Activated T-cell treated with anti-CD3 and anti-CD28 coated beads, Interleukin-2, amount 50 U/mL, for 4 hours (primary cell): ENCODE measurements around the gene SEC14L5. TPM values are rescaled to one million over a fixed set of nuclear protein-coding genes. Genes with fewer than 3 reads are reported as not detected.
"Not testable (repeated sequence)": the region's sequence is repeated elsewhere in the genome, so short reads cannot be mapped to it uniquely, and the experiment has no call there.

Experiments used
- ATAC-seq, 2 donors: fragments of 200-7000 bp; cut with Tn5 transposase; one replicate each; pipeline ENCODE4 v1.10.0; 2021
- DNase-seq: peaks from one replicate; pipeline ENCODE4 v3.0.0-alpha.2; 2020
- H3K27me3 Mint-ChIP-seq: one replicate; pipeline ENCODE4 v1.8.0; 2021; ENCODE audit warnings: low read depth, mixed read lengths
- H3K36me3 Mint-ChIP-seq: one replicate; pipeline ENCODE4 v1.8.0; 2022; ENCODE audit warnings: mixed read lengths; ENCODE audit not compliant: insufficient read depth
- H3K4me1 Mint-ChIP-seq: one replicate; pipeline ENCODE4 v1.8.0; 2021; ENCODE audit warnings: low read depth, mixed read lengths
- H3K4me3 Mint-ChIP-seq: one replicate; pipeline ENCODE4 v1.8.0; 2021; ENCODE audit warnings: mild to moderate bottlenecking, moderate library complexity, mixed read lengths
- H3K9me3 Mint-ChIP-seq: one replicate; pipeline ENCODE4 v1.8.0; 2021; ENCODE audit warnings: mixed read lengths
- total RNA-seq, 3 donors: library from RNA; stranded (reverse); gene quantifications; one replicate each; pipeline ENCODE4 v1.2.1, GENCODE V29; 2021

Gene SEC14L5
- total RNA-seq, 3 donors from 2014 or later: not detected

DNA sequence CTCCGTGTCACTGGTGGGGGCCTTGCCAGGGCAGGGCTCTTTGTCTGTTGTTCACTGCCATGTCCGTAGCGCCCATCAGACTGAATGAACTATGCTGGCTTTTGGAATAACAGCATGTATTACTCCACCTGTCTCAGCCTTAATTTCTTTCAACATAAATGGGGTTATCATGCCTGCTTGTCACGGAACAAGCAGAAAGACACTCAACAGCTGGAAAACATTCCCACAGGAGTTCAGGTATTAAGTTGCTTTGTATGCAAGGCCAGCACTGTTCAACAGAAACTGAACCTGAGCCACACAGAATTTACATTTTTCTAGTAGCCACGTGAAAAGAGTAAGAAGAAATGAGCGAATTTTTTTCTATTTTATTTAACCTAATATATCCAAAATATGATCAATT, 34.3 kb upstream of the SEC14L5 start:
- peaks cover 15% of the 10 kb centered on the region for H3K9me3 Mint-ChIP-seq
- H3K36me3 Mint-ChIP-seq: no peaks in the 10 kb centered on the region
- no peaks in the 10 kb centered on the region for H3K4me1 Mint-ChIP-seq
- H3K27me3 Mint-ChIP-seq: peaks cover 18% of the 10 kb centered on the region
- DNase-seq (no peak), ATAC-seq (no peak)
- H3K4me3 Mint-ChIP-seq: no peak overlapping the region

DNA sequence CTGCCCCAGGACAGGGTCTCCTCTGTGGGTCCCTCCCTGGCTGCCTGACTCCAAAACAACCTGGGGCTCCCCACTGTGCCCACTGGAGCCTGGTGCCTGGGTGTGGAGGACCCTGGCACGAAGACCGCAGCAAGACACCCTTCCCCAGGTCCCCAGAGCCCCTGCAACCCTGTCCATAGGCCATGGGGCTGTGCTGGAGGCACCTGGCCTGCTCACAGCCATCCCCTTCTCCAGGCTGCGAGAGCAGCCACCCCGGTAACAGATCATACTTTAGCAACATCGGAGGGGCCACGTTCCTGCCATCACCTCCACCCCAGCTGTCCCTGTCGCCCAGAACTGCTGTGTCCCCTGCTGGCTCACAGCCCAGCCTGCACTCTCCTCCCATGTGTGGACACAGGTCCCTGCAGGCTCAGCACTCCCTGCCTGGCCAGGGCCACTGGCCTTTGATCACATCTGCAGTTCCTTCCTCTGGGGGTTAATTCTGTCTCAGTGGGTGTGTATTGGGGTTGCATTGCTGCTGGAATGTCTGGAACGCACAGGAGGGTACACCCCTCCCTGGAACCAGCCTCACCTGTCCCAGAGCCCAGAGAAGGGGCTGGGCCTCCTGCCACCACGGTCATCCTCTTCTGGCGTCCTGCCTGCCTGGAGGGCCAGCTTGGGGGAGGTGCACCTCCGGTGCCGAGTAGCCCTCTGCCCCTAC, 33.4 kb upstream of the SEC14L5 start:
- ATAC-seq (no peak), DNase-seq (no peak)
- Mint-ChIP-seq H3K9me3 (peaks cover 15% of the 10 kb centered on the region), H3K27me3 (peaks cover 18% of the 10 kb centered on the region), H3K4me3 (no peak overlapping the region), H3K36me3 (no peaks in the 10 kb centered on the region), H3K4me1 (no peaks in the 10 kb centered on the region)

DNA sequence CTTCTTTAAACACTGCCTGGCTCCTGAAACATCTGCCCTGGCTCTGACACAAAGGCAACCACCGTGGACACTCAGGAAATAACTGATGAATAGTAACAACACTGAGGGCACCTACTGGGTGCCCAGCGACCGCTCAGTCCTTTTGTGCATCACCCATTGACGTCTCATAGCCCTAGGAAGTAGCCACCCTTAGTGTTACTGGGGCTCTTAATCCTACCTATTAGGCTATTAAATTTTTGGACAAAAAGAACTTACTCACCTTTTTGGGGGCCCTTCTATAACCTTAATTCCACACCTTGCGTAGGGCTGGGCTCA, 32.9 kb upstream of the SEC14L5 start:
- Mint-ChIP-seq H3K9me3 (peaks cover 15% of the 10 kb centered on the region), H3K36me3 (no peaks in the 10 kb centered on the region), H3K4me3 (no peak overlapping the region)

DNA sequence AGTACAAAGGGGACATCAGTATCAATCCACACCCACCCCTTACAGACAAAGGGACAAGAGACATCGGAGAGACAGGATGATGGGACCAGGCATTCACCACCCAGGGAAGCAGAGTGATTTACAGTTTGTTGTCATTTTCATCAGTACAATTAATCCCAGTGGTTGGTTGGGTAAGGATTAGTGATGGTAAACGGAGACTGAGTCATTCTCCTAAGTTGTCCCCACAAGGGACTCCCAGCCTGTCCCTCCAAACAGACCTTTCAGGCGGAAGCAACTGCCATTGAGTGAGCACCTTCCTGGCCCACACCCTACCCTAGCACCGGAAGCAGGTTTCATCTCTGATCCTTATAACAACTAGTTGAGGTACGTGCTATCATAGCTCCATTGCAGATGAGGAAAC, 32.3 kb upstream of the SEC14L5 start:
- Mint-ChIP-seq H3K27me3 (peaks cover 20% of the 10 kb centered on the region), H3K4me3 (no peak overlapping the region), H3K4me1 (no peaks in the 10 kb centered on the region), H3K9me3 (peaks cover 15% of the 10 kb centered on the region), H3K36me3 (no peaks in the 10 kb centered on the region)
- ATAC-seq: no peak
- DNase-seq: no peak

More for the DNA sequence above, 32.9 kb upstream of the SEC14L5 start:
- no peak for ATAC-seq
- DNase-seq: no peak
- Mint-ChIP-seq H3K27me3 (peaks cover 18% of the 10 kb centered on the region), H3K4me1 (no peaks in the 10 kb centered on the region)

DNA sequence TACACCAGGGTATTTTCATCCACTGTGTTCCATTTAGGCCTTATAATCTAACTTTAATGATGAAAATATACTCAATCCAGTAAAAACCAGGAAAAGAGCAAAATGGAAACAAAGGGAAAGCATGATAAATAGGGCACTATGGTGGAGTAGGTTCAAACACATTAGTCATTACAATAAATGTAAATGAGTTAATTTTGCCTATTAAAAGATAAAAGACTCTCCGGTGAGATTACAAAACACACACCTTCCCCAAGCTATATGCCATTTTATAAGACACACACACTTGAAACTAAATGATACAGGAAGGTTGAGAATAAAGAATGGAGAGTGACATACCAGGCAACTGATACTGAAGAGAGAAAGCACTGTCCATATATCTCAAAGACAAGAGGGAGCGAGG, 31.2 kb upstream of the SEC14L5 start:
- peaks cover 15% of the 10 kb centered on the region for H3K9me3 Mint-ChIP-seq
- peaks cover 18% of the 10 kb centered on the region for H3K27me3 Mint-ChIP-seq
- ATAC-seq (no peak), DNase-seq (no peak)
- H3K4me3 Mint-ChIP-seq: no peak overlapping the region
- no peaks in the 10 kb centered on the region for H3K36me3 Mint-ChIP-seq
- H3K4me1 Mint-ChIP-seq: no peaks in the 10 kb centered on the region

DNA sequence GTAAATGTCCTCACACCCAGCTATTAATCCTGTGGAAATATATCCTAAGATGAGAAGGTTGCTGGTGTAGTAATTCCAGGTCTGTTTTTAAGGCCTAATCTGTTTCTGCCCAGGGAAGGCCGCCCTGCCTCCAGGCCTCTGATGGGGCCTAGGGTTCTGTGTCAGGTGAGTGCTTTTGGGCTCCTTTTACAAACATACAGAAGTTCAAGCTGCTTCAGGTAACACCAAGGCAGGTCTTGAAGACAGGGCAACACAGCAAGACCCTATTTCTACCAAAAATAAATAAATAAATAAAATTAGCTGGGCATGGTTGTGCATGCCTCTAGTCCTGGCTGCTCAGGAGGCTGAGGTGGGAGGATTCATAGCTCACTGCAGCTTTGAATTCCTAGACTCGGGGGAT, 30.5 kb upstream of the SEC14L5 start:
- no peaks in the 10 kb centered on the region for H3K4me1 Mint-ChIP-seq
- no peak for ATAC-seq
- no peak overlapping the region for H3K4me3 Mint-ChIP-seq
- no peaks in the 10 kb centered on the region for H3K36me3 Mint-ChIP-seq
- peaks cover 15% of the 10 kb centered on the region for H3K9me3 Mint-ChIP-seq
- no peak for DNase-seq
- peaks cover 16% of the 10 kb centered on the region for H3K27me3 Mint-ChIP-seq

DNA sequence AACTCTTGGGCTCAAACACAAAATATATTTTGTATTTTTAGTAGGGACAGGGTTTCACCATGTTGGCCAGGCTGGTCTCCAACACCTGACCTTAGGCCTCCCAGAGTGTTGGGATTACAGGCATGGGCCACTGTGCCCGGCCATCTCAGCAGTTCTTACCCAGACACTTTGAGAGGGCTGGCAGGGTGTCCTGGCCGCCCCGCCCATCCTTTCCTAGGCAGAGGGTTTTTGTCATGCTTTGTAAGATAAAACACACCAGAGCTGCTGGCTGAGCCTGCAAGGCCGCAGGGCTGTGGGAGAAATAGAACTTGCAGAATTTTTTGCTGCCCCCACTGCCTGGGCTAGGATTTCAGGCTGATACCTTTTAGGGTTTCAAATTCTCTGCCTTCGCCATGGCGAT, 29.9 kb upstream of the SEC14L5 start:
- Mint-ChIP-seq H3K36me3 (no peaks in the 10 kb centered on the region), H3K27me3 (peaks cover 11% of the 10 kb centered on the region), H3K4me1 (no peaks in the 10 kb centered on the region), H3K4me3 (no peak overlapping the region), H3K9me3 (peaks cover 15% of the 10 kb centered on the region)
- DNase-seq (no peak), ATAC-seq (no peak)

DNA sequence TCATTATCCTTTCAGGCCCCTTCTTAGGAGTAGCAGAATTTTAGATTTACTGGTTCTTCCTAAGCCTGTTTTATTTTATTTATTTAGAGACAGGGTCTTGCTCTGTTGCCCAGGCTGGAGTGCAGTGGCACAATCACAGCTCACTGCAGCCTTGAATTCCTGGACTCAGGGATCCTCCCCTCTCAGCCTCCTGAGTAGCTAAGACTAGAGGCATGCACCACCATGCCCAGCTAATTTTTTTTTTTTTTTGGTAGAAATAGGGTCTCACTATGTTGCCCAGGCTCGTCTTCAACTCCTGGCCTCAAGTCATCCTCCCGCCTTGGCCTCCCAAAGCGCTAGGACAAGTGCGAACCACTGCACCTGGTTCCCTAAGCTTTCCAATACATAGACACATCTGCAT, 28.5 kb upstream of the SEC14L5 start:
- Mint-ChIP-seq H3K27me3 (peaks cover 19% of the 10 kb centered on the region), H3K9me3 (peaks cover 15% of the 10 kb centered on the region)
- not testable (repeated sequence) for H3K36me3 Mint-ChIP-seq, H3K4me3 Mint-ChIP-seq, ATAC-seq, H3K4me1 Mint-ChIP-seq, DNase-seq

DNA sequence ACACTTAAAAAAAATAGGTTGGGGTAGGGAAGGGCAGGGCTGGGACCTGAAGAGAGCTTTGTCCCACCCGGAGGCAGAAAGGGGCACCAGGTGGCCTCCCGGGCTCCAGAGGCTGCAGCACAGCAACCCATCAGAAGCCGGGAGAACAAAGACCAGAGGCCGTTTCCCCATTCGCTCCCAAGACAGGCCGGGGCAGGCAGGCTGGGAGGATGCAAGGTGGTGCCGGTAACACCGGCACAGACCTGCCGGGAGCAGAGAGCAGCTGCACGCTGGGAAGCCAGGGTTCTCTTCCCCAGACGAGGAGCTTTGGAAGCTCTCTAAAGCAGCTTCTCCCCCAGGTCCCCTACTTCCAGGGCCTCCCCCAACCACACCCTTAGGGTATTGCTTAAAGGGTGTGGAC, 26.7 kb upstream of the SEC14L5 start:
- H3K4me1 Mint-ChIP-seq: no peaks in the 10 kb centered on the region
- H3K36me3 Mint-ChIP-seq: no peaks in the 10 kb centered on the region

DNA sequence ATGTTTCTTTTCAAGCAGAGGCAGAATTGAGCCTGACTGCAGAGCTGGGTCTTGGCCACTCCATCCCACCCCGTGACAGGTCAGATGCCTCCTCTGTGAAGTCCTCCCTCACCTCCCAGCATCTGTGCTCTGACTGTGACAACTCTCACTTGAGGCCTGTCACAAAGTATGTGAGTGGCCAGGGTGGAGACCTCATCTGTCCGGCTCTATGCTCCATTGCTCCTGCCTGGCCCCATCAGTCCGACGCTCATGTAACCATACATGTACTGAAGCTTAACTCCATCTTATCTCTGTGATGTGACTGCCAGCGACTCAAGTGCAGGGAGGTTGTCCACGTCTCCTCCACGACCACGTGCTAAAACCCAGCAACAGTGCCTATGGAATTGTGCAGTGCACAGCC, 24.7 kb upstream of the SEC14L5 start:
- Mint-ChIP-seq H3K27me3 (peaks cover 39% of the 10 kb centered on the region), H3K4me1 (peaks cover 8% of the 10 kb centered on the region), H3K4me3 (no peak overlapping the region), H3K36me3 (no peaks in the 10 kb centered on the region), H3K9me3 (no peaks in the 10 kb centered on the region)
- DNase-seq: no peak
- no peak for ATAC-seq

More for the DNA sequence above, 26.7 kb upstream of the SEC14L5 start:
- Mint-ChIP-seq H3K27me3 (peaks cover 24% of the 10 kb centered on the region), H3K9me3 (peaks cover 8% of the 10 kb centered on the region), H3K4me3 (no peak overlapping the region)
- ATAC-seq (no peak), DNase-seq (no peak)

DNA sequence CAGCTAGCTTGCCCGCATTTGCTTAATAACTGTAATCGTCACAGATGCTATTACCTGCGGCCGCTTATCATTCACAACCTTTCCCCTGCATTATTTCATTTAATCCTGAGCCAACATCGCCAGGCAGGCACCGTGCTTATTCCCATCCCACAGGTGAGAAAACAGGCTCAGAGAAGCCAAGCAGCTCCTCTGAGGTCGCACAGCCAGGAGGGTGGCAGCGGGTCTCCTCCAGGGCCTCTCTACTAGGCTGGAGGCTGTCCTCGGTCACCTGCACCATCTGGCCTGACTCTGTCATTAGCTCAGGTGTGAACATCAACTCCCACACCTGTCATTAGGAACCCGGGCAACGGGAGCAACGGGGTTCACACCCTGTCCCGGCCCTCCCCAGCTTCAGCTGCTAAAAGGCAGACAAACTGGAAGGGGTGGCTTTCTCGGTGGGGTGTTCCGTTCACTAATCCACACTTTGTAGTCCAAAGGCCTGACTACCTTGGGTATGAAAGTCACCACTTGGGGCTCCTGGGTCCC, 24.2 kb upstream of the SEC14L5 start:
- peaks cover 43% of the 10 kb centered on the region for H3K27me3 Mint-ChIP-seq
- peaks cover 8% of the 10 kb centered on the region for H3K4me1 Mint-ChIP-seq
- no peak overlapping the region for H3K4me3 Mint-ChIP-seq
- no peak for DNase-seq
- H3K36me3 Mint-ChIP-seq: no peaks in the 10 kb centered on the region
- no peaks in the 10 kb centered on the region for H3K9me3 Mint-ChIP-seq
- ATAC-seq: no peak

DNA sequence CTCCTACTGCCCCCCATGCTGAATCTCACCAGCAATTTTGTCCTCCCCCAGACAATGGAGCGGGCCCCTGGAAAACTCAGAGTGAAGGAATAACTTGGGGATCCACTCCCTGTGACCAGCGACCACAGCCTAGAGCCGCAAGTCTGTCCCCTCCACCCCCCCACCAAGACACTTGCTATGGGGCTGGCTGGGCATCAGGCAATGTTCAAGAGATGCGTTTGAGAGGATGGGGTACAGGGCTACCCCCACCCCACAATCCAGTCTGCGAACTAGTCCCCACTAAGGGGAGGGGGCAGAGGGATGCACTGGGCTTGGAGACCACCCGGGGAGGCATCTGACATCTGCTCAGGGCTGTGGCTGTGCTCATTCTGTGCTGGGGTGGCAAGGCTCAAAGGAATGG, 23.5 kb upstream of the SEC14L5 start:
- Mint-ChIP-seq H3K4me1 (peaks cover 8% of the 10 kb centered on the region), H3K27me3 (peaks cover 43% of the 10 kb centered on the region), H3K4me3 (no peak overlapping the region), H3K9me3 (no peaks in the 10 kb centered on the region), H3K36me3 (no peaks in the 10 kb centered on the region)
- ATAC-seq: no peak
- DNase-seq: no peak

DNA sequence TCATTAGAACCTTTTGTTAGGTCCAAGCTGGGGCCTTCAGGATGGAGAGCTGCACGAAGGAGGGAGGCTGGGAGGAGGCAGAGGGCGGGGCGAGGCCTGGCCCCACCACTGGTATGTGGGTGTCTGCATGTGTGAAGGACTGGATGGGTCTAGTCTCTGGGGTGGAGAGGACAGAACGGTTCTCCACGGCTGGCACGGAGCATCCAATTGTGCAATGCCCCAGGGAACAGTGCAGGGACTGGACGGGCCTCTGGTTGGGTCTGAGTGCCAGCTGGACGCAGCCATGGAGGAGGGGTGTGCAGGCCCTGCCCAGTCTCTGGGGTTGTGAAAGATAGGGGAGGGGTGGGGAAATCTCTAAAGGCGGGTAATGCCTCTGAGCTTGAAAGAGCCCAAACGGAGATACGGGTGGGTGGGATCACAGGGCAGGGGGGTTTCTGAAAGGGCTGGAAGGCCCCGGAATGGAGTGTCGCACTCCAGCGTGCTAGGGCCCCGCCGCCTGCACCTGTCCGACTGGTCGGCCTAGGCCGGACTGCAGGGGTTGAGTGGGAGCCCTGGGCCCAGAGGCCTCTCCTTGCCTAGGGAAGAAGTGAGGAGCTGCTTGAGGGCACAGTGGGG, 22.8 kb upstream of the SEC14L5 start:
- ATAC-seq (no peak), DNase-seq (no peak)
- Mint-ChIP-seq H3K4me1 (peaks cover 8% of the 10 kb centered on the region), H3K4me3 (no peak overlapping the region), H3K36me3 (no peaks in the 10 kb centered on the region), H3K9me3 (no peaks in the 10 kb centered on the region), H3K27me3 (peaks cover 43% of the 10 kb centered on the region)

DNA sequence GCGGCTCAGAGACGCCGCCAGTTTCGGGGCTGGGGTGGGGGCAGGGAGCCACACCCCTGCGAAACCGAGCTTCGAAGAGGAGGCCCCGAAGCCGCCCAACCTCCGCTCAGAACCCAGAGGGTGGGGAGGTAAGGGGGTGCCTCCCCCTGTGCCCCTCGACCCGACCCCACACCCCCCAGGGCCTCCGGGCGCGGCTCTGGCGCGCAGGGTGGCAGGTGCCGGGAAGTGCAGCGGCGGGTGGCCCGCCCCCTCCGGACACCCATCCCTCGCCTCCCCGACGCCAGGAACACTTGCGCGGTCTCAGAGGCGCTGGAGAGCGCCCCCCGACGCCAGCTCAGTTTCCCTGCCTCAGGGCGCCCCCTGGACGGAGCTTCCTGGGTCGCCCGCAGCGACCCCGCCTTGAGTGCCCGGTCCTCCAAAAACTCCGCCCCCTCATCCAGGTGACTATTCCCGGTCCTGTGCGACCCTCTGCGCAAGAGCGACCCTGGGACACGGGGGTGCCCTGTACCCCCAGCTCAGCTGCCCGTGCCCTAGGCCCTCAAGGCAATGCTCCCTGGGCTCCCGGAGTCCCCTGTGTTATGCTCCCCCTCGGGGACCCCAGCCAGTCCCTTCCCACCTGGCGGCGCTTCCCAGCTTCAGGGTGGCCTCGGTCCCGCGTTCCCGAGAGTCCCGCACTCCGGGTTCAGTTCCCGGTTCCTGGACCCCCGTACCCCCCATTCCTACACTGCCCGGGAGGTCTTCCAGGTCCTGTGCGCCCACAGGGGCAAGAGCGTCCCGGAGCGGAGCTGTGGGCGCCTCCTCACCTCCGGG, 21.7 kb upstream of the SEC14L5 start:
- DNase-seq (no peak), ATAC-seq (peak; percentile 47 to 55)
- H3K36me3 Mint-ChIP-seq: no peaks in the 10 kb centered on the region
- peaks cover 8% of the 10 kb centered on the region for H3K4me1 Mint-ChIP-seq
- peaks cover 45% of the 10 kb centered on the region for H3K27me3 Mint-ChIP-seq
- peak overlapping the region; percentile 35 for H3K4me3 Mint-ChIP-seq
- H3K9me3 Mint-ChIP-seq: no peaks in the 10 kb centered on the region
